HG03520 (cell line): ENCODE measurements around the gene ARHGAP15.
"Not testable (repeated sequence)": the region's sequence is repeated elsewhere in the genome, so short reads cannot be mapped to it uniquely, and the experiment has no call there.

Experiments used
- ATAC-seq: cut with Tn5 transposase; IDR thresholded peaks from one replicate; pipeline ENCODE4 v1.9.1; 2021; ENCODE audit warnings: mild to moderate bottlenecking, moderate library complexity; ENCODE audit not compliant: unreplicated experiment

ARHGAP15 gene

DNA sequence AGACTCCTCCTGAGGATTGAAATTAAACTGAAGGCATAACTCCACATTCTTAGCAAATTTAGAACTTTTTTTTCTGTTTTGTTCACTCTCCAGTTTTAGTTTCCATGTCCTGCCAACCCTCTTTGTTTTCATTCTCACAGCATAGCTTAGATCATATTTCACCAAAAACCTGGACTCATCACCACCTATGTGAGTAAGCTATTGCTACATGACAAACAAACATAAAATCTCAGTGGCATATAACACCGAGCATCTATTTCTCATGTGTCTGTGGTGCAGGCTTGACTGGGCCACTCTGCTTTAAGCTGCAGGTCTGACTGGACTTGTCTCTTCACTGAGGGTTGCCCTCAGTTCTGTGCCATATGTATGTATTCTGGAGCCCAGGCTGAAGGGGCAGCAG lies 385.2 kb downstream of the ARHGAP15 start:
- ATAC-seq = no peak

DNA sequence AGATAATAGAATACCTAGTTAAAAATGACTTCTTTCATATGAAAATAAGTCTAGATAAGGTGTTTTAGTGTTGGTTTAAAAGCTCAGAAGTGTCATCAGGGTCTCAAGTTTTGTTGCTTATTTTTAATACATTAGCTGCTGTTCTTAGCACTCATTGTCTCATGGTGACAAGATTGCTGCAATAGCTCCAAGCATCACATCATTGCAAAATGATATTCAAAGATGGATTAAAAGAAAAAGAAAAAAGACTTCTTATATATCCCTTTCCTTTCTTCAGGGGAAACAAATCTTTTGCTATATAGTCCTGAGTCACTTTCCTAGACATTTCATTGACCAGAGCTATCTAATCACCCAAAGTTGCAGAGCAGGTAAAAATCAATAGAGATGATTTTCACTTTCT lies 386.1 kb downstream of the ARHGAP15 start:
- ATAC-seq = no peak

DNA sequence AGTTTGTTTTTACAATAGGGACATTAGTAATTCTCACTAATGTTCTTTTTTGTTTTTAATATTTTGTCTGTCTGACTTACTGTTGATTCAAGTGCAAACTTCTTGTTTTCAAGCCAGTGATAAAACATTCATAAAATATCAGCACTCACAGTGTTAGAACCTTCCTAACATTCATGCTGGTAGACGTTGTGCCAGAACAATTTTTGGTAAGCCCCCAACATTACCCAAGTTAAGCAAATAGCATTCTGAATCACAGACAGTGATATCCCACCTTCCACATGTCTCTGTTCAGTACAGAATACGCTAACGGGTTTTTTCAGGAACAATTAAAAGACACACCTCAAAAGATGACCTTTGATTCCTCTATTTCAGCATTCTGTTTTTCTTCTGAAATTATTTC lies 390.3 kb downstream of the ARHGAP15 start:
- no peak for ATAC-seq

DNA sequence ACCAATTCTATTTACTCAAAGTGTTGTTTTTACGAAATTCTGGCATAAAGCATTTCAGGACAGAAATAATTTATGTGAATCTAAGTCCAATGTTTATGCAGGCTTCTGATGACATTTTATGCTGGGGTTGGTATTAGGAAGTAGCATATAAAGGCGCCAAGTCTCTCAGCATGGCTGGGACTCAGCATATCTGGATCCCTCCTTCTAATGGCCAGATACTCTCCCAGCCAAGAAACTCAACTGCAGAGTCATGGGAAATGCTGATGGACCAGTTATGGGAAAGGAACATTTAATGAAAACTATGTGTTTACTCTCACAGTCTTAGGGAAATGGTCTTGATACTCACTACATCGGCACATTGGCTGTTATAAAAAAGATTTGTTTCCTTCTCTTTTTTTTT lies 392.2 kb downstream of the ARHGAP15 start:
- no peak for ATAC-seq

DNA sequence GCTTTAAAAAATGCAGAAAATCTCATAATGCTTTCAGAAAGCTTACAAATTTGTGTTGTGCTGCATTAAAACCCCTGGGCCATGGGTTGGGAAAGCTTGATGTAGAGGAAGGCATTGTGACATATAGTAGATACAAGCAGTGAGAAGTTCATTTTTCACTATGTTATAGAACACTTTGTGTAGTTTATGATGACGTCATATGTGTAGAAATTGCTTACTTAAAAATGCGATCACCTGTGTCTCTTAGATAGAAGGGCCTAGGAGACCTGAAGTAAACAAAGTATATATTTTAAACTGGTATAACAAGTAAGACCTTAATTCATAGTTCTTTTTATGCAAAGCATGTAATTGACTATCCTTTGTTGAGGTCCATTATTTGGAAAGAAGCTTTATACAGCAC lies 393.5 kb downstream of the ARHGAP15 start:
- ATAC-seq = no peak

DNA sequence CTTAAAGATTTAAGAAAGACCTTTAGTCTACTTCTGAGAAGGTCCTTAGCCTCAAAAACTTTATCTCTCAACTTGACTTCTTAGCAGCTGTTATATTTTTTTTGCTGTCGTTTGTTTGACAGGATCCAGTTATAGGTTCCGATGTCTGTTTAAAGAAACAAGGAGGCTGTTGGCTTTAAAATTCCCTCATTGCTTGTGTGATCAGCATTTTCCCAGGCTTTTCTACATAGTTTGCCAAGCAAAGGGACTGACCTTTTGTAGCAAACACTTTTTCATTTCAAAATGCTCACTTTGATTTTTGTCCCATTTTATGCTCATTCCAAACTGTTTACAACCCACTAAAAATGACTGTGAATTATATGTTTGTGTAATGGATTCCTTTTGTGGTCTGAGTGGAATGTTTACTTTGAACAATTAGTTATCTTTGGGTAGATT lies 394.9 kb downstream of the ARHGAP15 start:
- ATAC-seq = no peak

DNA sequence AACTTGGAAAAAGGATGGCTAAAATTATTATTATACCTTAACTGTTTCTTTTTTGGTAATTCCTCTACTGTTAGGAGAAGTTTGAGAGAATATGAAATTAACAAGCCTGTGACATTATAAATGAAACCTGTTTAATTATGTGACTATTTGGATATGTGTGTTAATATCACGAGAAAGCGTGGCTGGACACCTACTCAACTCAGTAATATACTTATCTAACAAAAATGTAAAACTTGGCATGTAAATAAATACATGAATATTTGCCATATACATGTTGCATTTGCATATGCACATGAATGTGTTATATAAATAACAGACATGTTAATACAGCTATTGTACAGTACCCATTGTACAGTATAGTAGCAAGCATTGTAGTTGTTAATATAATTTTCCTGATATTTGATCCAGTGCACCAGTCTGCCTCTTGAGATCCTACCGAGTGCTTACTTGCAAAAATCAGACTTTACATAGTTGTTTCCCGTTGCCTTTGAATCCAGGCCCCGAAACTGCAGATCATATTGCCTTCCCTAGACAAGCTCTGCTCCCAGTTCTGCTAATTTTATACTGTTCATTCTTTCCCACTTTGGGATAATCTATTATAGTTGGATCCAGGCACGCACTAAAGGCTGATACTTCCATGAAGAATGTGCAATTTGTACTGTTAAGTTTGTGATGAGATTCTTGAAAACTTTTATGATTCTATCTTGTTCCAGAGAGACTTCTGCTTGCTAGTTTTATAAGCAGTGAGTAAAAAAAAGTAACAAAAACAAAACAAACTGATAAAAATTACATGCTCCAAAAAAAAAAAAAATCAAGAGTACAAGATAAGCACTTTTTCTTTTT lies 395.6 kb downstream of the ARHGAP15 start:
- ATAC-seq = no peak

DNA sequence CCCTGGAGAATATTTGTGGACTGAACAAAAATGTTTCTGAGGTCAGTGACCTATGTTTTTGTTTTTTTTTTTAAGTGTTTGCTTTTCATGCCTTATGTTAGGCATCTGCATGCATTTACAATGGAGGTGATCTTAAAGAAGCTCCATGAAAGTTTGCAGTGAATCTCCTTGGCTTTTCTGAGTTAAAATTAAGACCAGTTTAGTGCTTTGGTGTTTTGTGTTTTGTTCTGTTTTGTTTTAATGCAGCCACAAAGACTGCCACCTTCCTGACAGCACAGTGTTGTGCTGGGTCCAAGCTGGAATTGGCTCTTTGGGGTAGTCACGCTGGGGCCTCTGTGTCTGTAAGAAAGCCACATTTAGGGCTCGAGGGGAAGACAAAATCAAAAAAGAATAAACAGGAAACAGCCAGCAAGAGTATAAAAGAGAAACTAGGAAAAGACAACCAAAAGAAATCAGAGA lies 396.2 kb downstream of the ARHGAP15 start:
- ATAC-seq = no peak

DNA sequence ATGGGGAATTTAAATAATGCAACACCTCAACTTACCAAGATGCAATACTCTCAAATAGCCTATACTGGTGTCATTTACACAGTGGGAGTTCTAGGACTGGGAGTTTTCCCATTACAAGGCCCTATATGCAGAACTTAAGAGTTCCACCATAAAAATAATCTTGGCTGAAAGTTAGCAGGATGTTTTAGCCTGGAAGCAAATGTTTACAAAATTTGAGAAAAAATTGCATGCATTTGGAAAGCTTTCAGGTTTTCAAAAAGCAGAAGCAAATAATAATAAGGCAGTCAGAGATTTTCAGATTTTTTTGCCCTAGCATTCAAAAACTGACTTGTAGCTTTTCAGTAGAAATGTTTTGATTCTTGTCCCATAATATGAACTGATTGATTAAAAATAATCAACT lies 397.3 kb downstream of the ARHGAP15 start:
- no peak for ATAC-seq

DNA sequence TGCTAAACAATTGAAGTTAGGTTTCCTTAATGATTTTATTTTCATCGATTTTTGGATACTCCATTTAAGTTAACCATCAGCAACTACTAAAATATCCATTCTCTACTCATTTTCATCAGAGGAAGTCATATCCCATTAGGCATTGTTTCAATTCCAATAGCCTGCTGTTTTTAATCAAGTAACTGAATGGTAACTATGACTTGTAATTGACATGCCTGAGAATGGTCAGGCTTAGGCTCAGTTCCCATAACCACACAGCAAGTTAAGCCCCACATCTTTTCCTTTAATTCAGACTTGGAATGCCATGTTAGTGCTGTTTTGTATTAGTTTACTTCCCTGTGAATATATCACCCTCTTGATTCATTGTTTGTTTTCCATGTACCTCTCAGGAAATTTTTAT lies 398.8 kb downstream of the ARHGAP15 start:
- ATAC-seq = no peak

DNA sequence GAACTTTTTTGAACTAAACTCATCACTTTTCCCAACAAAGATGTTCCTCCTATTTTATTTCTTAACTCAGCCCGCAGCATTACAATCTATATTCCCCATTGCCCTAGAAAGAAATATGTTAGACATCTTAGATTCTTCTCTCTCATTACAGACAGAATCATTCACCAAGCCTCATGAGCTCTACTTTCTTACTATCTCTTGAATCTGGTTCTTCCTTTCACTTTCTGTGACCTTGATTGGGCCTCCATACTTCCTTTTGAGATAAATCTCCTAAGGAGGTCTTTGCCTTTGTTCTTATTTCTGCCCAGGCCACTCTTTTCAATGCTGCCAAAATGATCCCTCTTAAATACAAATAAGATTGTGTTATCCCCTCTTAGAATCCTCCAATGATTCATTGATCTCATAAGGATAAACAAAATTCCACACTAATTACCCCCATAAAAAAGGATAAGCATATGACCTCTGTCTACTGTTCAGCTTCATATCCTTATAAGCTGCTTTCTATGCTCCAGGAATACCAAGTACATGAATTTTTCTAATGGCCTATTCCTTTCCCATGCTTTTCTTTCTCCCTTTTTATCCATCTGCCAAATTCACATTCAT lies 400.0 kb downstream of the ARHGAP15 start:
- no peak for ATAC-seq

DNA sequence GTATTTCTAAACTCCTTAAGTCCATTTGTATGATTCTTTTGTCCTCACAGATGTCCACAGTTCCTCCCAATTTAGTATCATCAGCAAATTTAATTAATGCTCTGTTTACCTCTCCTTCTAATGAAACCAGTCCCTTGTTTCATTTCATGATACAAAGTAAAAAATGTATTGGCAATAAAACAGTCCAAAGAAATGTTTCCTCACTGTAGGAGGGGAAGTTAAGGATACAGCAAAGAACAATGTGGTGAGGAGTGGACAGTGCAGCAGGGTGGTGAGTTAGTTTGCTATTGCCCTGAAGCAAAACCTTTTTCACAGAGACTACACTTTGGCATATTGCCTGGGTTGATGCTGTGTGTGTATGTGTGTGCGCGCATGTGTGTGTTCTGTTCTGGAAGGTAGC lies 401.5 kb downstream of the ARHGAP15 start:
- ATAC-seq = no peak

DNA sequence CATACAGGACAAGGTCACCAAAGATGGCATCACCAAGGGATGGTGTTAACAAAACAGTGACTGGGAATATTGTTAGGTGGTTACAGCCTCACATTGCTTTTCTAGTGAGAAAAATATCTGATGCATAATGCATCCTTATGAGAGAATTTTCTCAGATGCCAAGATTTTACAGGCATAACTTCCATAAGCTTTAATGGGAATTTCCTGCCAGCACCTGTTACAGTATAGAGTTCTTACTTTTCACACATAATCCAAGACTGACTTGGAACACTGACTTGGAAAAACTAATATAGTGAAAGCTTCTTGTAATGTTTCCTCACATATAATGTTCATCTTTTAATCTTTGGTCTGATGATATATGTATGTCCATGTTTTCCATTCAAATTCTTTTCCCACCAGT lies 402.8 kb downstream of the ARHGAP15 start:
- ATAC-seq = no peak

DNA sequence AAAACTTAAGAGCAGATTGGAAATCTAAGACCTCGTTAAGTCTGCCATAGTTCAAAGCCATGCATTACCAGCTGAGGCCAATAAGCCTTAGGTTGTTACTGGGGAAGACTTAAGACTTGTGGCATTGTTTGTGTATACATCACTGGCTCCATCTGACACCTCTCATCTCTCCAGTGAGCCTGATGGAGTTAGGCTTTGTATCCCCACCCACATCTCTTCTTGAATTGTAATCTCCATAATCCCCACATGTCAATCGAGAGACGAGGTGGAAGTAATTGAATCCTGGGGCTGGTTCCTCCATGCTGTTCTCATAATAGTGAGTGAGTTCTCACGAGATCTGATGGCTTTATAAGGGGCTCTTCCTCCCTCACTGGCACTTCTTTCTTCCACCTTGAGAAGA lies 404.6 kb downstream of the ARHGAP15 start:
- no peak for ATAC-seq

DNA sequence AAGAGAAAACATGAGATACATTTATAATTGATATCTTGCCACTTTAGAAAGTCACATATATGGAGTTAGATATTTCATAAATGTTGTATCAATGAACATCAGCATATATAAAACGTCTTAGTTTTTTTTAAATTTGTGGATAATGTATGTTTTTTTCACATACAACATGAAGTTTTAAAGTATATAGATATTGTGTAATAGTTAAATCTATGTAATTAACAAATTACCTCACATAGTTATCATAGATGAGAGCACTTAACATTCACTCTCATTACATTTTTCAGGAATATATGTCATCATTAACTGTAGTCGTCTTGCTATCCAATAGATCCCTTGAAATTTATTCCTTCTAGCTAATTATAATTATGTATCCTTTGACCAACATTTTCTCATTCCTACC lies 406.6 kb downstream of the ARHGAP15 start:
- no peak for ATAC-seq

DNA sequence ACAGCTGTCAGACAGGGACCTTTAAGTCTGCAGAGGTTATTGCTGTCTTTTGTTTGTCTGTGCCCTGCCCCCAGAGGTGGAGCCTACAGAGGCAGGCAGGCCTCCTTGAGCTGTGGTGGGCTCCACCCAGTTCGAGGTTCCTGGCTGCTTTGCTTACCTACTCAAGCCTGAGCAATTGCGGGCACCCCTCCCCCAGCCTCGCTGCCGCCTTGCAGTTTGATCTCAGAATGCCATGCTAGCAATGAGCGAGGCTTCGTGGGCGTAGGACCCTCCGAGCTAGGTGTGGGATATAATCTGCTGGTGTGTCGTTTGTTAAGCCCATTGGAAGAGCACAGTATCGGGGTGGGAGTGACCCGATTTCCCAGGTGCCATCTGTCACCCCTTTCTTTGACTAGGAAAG lies 412.7 kb downstream of the ARHGAP15 start:
- not testable (repeated sequence) for ATAC-seq

DNA sequence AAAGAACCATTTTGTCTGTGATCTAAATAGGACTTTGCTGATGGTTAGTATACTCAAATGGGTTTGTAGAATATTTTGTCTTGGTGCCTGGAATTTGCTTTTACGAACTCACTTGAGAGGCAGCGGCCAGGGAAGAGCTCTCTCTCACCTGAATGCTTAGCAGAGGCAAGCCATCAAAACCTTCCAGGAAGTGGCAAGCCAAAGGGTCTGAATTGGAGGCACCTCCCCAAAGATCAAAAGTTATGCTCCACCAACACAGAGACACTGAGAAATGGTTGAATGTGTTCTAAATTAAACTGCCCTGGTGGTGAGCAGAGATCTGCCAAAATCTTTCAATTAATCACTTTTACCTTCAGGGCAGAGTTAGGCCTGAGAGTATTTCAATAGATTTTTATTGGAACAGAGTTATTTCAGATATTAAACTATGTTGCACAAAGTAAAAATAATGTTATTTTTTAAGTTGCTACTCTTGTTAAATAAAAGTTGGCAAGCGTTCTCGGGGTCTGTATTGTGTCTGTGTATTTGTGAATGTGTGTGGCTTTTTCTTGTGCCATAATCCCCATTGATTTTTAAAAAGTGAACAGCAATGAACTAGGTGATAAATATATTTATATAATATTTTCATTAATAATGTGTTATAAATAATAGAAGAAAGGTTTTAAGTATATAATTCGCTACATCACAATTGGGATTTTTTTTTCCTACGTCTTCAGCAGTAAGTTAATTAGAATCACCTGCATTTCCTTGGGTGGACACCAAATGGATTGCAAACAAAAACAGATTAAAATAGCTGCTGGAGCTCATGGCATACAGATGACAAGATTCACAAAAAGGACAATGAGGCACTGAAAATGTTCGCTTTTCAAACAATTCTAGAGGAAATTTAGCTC lies 416.1 kb downstream of the ARHGAP15 start:
- no peak for ATAC-seq

DNA sequence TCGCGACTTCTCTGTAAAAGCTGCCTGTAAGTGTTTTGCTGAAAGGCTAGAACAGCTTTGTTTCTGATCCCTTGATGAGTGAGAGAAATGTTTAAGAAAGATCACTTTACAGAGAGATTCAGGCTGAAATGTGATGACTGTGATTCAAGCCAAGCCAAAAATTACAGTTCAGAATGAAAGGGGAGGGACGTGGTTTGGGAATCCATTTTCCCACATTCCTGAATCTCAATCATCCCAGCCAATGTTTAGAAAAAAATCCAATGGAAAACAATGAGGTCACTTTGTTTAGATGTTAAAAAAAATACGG lies 416.7 kb downstream of the ARHGAP15 start:
- no peak for ATAC-seq

DNA sequence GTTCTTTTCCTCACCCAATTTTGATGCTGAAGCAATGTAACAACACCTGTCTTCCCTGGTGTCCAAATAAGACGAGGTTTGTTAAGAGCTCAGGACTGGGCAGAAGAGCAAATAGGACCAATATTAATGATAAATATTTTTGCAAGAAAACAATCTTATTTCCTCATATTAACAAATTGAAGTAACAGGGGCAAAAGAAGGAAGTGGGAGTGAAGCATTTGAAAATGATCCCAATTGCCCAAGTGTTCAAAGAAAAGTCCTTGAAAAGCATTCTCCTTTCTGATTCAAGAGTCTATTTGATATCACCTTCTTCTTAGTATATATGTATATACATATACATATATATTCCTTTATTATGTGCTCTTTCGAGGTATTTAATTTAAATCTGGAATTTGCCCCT lies 418.8 kb downstream of the ARHGAP15 start:
- no peak for ATAC-seq

DNA sequence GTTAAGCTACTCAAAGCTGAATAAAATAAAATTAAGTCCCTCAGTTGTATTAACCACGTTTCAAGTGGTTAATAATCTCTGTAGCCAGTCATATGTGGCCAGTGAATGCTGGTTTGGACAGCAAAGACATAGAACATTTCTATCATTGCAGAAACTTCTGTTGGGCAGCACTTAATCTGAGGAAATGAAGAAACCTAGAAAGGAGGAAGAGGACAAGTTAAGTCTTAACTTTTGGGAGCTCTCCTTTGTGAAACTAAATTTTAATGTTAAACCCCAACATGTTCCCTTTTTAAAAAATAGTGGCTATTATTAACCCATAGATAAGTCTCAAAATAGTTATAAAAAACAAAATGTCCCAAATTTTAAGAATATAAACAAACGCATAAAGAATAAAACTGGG lies 421.3 kb downstream of the ARHGAP15 start:
- no peak for ATAC-seq

DNA sequence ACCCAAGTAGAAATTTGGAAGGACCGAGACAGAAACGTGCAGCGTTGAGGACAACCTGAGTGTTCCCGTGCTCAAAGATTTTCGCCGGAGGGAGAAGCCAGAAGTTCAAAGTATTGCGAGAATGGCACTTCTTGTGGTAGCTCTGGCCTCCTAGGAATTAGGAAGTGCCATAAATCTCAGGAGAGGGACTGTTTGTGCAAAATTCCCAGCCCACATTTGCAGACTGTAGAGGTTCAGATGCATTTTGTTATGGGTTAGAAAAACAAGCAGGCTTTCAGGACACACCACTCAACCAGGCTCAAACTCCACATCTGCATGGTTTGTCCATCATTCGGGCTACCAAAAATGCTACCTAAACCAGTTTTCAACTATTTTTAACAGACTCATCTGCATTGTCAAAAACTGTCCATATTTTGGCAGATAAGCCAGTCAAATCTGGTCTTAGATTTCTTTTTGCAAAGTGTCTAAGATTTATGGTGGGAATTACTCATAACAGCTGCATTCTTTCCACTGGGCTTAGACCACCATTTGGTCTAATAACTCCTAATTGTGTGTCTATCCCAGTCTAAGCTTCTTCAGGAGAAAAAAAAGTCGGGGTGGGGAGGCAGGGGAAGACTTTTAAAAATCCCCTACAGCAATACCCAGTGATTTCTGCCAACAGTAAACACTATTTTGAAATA lies 422.9 kb downstream of the ARHGAP15 start:
- no peak for ATAC-seq
